GM18507 (cell line): ENCODE data around the gene KLK8.

Experiments used
- DNase-seq: peaks from one replicate; pipeline ENCODE4 v3.0.0; 2011; ENCODE audit warnings: low read depth; ENCODE audit not compliant: insufficient read length; ENCODE audit errors: extremely low spot score
- FAIRE-seq: peaks from 2 replicates; lab custom pipeline; 2011; peaks lifted over from hg19 to GRCh38; lab: Jason Lieb, UNC

The KLK8 gene, protein sequence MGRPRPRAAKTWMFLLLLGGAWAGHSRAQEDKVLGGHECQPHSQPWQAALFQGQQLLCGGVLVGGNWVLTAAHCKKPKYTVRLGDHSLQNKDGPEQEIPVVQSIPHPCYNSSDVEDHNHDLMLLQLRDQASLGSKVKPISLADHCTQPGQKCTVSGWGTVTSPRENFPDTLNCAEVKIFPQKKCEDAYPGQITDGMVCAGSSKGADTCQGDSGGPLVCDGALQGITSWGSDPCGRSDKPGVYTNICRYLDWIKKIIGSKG

DNA sequence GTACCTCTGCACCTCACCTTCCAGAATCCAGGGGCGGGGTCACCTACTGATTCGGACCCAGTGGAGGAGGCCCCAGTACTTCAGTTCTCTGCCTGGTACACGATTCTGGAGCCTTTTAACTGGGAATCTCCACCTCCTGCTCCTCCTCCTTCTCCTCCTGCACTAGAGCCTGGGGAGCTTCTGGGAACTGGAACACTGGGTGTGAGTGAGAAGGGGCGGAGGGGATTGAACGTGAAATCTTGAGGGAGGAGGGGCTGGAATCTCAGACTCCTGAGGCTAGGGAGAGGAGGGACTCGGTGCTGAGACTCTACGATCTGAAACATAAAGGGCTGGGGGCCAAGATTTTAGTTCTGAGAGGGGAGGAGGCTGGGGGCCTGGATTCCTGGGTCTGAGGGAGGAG is at the start of gene KLK8:
TSS of gene KLK8 (minus strand) at position 90 of the 400 bp plus-strand sequence. CDS start 437 bp downstream, outside the sequence.
- no peak for FAIRE-seq

DNA sequence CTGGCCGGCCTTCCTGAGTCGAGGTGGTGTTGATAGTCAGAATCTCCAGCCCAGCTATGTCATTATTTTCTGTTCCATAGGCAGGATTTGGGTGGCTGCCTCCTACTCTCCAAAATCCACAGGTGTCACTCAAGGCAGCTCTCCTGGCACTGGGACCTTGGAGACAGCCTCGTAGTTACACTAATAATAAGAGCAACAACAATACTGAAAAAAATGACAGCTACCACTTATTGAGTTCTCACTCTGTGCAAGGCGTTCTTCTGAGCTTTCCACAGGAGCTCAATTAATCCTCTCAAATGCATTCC is 45.6 kb upstream of the KLK8 start:
- DNase-seq (no peak), FAIRE-seq (no peak)

More for the DNA sequence above, at the start of gene KLK8:
- DNase-seq, result no peak

DNA sequence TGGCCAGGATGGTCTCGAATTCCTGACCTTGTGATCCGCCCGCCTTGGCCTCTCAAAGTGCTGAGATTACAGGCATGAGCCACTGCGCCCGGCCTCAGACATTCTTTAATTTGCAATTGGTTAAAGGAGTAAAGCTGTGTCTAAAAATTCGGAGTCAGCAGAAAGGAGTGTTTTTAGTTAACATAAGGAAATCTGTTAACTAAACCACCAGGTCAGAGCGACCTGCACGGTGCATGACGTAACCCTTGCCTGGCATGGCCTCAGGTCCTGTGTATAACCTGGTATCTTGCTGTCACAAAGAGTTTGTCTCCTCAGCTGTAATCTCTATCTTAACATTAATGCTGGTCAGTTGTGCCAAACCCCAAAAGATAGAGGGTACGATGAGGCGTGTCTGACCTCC is 42.9 kb upstream of the KLK8 start:
- no peak for FAIRE-seq
- no peak for DNase-seq

DNA sequence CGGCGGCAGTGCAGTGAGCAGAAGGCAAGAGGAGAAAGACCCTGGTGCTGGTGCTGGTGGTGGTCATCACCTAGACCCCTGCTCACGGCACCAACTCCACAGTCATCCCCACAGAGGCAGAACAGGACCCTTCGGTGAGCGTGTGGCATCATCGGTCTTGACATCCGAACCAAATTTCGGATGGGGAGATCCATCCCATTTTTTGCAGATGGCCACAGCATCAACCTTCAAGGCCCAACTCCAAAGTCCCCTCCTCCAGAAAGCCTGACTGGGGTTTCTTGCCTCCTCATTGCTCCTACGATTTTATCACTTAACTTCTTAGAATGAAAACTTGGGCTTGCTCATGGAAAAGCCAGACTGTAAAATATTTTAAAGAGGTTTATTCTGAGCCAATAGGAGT is 42.1 kb upstream of the KLK8 start:
- FAIRE-seq, result no peak
- DNase-seq, result no peak

DNA sequence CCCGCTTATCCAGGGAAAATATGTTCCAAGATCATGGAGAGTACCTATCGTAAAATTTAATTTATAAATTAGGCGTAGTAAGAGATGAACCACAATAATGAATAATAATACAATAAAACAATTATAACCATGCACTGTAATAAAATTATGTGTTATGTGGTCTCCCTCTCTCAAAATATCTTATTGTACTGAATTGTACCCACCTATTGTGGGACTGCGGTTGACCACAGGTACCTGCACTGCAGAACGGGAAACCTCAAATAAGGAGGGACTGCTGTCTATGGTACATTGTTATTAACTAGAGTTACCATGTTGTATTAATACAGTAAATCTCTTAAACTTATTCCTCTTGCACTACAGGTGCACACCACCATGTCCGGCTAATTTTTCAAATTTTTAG is 38.7 kb upstream of the KLK8 start:
- FAIRE-seq, result no peak

DNA sequence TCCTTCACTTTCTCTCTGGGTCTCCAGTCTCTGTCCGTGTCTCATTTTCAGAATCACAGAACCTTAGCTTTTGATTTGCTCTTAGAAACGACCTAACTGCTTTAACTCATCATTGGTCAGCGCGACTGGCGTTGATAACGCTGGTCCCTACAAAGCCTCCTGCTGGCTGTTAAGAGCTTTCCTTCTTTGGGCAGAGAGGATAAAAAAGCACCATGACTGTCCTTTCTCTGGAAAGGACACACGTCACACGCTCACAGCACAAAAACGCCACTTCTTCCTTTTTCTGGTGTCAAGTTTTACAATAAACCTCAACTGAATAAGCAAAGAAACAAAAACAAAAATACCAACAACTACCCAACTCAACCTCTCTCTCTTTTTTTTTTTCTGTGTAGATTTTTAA is 35.1 kb upstream of the KLK8 start:
- no peak for FAIRE-seq
- no peak for DNase-seq

More for the DNA sequence above, 38.7 kb upstream of the KLK8 start:
- no peak for DNase-seq

DNA sequence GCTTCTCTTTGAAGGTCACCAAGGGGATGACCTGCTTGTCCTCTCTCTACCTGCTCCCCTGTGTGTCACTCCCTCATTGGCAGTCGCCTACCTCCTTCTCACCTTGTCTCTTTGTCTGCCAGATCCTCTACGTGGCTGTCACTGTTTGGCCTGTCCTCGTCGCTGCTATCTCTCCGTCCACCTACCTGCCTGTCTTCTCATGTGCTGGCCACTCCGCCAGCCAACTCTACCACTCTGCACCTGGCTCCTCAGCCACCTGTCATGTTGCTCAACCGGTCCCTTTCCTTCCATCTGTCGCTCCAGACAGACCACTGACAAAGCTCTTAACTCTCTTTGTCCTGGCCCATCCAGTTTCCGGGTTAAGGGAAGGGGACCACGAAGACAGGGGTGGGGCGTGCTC is 33.3 kb upstream of the KLK8 start, which contains the start of gene KLK12:
TSS of gene KLK12 (minus strand) at position 299 of the 400 bp plus-strand sequence. CDS start 381 bp downstream, outside the sequence.
- FAIRE-seq (no peak), DNase-seq (no peak)

DNA sequence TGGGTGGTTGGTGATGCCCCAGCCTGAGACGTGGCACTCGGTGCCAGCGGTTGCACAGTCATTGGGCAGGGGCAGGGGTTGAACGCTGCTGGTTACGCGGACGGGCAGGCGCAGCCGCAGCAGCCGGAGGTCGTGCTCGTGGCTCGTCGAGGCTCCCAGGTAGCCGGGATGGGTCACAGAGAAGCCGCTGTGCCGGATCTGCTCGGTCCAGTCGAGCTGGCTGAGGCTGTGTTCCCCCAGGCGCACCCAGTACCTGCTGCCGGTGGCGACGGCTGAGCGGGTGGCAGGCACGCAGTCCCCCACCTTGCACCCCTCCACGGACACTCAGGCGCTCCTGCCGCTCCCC is 30.4 kb upstream of the KLK8 start:
- FAIRE-seq, result no peak
- DNase-seq, result no peak

DNA sequence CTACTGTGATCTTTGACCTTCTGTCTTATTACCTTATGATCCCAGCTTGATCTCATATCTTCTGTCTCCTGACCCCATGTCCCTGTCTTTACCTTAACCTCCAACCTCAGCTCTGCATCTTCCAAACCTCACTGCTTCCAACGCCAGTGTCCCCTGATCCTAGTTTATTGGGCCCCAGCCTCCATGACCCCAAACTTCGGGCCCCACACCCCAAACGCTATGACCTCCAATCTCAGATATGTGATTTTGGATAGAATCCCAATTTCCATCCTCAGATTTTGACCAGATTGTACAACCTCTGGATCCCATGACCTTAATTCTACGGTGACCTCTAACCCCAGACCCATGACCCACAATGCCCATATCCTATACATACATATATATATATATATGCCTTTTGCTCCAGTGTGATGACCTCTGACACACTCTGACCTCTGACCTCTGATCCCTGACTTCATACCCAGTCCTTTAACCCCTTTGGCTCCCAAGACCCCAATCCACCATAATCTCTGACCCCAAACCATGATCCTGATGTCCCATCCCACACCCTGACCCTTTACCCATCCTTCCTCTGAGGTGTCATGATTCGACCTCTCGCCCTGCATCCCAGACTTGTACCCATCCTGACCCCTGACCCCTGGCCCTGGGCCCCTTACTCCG is 29.9 kb upstream of the KLK8 start:
- no peak for FAIRE-seq

DNA sequence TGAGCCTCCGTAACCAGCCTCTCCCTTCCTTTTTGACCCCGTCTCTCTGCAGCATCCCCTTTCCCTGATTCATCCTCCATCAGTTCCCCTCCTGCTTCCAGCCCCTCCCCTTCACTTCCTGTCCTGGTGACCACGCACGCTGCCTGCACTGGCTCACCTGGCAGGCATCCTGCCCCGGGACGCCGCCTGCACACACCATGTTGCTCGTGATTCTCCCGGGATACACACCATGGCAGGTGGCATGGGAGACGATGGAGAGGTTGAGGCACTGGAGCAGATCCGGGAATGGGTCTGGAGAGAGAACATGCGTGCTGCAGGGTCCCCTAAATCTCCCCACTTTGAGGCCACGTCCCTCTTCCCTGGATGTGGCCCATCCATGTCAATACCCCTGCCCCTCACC is 29.2 kb upstream of the KLK8 start:
- FAIRE-seq, result no peak
- DNase-seq, result no peak

More for the DNA sequence above, 29.9 kb upstream of the KLK8 start:
- DNase-seq, result no peak

DNA sequence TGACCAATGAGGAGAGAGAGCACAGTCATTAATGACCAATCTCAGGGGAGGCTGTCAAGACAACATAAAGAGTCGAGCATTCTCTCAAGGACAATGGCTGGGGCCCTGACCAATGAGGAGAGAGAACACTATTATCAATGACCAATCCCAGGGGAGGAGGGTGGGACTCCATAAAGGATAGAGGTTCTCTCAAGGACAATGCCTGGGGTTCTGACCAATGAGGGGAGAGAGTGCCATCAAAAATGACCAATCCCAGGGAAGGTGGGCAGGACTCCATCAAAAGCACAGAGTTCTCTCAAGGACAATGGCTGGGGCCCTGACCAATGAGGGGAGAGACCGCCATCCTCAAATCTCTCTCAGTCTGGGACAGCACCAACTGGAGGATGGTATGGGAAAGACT is 28.3 kb upstream of the KLK8 start:
- no peak for DNase-seq
- no peak for FAIRE-seq

DNA sequence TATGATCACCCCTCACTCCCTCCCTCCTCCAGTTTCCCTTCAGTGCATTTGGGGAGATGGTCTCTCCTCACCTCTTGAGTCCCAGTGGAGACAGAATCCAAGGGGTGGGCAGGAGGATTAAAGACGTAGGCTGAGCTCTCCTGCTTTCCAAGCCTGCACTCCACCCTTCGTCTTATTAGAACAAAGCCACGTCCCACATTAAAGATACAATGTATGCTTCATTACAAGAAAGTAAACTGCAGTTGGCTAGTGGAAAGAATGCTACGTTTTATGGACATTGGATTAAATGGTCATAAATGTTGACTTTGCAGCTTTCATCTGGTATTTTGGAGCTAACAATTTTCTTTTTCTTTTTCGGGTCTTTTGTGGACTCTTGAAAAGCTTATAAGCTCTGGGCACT is 26.5 kb upstream of the KLK8 start:
- FAIRE-seq (no peak), DNase-seq (no peak)

DNA sequence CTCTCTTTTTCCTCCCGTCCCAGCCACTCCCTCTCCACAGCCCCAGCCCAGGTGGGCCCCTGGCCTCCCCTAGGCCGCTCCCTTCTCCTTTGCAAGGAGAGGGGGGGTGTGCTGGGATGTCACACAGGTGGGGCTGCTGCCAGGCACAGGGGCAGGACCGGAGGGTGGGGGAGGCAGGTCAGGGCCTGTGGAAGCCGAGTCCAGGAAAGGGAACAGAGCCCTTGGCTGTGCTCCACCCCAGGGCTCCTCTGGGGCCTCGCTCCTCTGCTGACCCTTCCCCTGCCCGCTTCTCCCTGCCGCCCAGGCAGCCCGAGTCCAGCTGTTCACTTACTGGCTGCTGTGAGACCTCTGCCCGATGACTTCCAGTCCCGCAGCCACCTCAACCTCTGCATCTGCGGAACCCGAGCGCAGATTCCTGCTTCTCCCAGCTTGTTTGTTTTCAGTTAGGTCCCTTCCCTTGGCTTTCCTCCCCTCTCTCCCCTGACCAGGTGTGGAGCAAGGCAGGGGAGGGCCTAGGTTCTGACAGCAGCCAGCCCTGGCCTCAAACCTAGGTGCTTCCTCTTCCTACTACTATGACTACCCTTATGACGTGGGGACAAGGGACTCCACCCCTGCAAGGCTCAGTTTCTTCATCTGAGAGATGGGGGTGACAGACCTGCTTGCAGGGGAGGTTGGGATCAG is 25.9 kb upstream of the KLK8 start:
- FAIRE-seq (no peak), DNase-seq (no peak)

DNA sequence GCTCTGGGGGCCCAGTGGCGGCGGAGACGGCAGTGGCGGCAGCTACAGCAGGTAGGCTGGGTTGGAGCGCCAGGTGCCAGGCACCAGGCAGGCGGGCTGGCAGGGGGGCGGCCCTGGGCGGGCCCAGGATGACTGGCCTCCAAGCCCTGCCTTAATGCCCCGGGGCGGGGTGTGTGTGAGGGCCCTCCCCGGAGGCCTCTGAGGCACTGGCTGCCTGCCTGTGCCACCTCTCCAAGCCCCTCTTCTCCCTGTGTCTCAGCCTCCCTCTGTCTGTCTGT is 25.1 kb upstream of the KLK8 start, which contains the start of gene KLK11:
TSS of gene KLK11 (minus strand) at position 63 of the 278 bp plus-strand sequence. CDS start 985 bp downstream, outside the sequence.
- FAIRE-seq (no peak), DNase-seq (no peak)

DNA sequence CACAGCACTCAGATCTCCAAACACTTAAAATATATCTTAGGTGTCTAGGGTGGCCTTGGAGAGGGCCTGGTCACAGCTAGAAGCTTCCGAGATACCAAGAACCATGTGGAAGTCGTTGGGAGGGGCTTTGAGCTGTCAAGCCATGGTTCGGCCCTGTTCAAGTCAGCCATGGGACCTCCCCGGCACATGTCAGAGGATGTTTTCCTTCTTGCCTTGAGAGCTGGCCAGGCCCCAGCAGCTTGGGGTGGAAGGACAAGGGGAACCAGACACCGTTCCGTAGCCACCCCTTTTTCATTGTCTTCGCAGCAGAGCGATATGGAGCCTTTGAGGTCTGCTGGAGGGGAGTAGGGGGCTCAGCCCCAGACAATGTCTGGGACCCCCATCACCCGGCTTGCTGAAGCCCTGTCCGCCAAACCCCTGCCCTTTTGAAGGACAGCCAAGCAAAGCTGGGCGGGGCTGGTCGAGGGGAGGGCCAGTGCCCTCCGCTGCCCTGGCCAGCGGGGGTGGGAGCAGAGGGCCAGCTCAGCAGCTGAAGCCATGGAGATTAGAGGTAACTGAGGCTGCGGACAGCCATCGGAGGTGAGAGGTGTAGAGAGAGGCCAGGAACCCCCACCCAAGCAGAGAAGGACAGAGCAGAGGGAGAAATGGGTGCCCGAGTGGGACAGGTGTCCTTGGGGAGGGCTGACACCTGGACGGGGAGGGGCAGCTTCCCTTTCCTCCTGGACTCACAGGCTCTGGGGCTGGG is 24.6 kb upstream of the KLK8 start:
- DNase-seq, result no peak
- FAIRE-seq, result no peak

DNA sequence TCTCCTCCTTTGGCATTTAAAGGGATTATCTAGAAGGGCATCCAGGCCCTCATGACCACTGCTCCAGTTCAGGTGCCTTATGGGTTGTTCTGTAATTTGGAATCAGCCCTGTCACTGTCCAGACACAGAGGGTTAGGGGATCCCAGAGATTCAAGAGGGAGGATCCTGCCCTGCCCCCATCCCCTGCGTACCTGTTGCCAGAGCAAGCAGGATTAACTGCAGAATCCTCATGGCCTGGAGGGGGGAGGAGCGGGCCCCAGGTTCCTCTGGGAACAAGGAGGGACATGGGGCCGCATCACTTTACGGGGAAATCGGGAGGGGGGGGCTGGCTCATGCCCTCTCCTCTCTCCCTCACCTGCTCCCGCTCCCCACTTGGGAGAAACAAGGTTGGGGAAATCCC is 24.0 kb upstream of the KLK8 start:
- FAIRE-seq, result no peak
- no peak for DNase-seq

DNA sequence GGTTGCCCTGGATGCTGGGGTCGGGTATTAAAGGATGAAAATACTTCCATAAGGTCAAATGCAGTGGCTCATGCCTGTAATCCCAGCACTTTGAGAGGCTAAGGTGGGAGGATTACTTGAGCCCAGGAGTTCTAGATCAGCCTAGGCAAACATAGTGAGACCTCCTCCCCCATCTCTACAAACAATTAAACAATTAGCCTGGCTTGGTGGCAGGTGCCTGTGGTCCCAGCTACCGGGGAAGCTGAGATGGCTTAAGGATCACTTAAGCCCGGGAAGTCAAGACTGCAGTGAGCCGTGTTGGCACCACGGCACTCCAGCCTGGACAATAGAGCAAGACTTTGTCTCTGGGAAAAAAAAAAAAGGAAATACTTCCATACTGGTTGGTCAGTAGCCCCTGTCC is 23.5 kb upstream of the KLK8 start:
- DNase-seq (no peak), FAIRE-seq (no peak)

DNA sequence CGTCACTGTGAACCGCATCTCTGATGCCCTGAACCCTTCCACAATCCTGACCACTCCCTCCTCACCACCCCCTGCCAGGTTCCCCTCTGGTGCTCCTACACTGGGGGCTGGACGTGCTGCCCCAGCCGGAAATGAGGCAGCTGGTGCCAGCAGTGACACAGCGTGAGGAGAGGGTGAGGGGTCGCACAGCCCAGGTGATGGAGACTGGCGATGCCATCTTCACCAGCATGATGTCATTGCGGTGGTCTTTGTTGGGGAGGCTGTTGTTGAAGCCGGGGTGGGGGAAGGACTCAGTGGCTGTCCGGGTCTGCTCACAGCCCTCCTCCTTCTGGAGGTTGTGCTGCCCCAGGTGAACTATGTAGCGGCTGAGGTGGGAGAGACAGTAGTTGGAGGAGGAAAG is 22.5 kb upstream of the KLK8 start:
- DNase-seq (no peak), FAIRE-seq (no peak)

DNA sequence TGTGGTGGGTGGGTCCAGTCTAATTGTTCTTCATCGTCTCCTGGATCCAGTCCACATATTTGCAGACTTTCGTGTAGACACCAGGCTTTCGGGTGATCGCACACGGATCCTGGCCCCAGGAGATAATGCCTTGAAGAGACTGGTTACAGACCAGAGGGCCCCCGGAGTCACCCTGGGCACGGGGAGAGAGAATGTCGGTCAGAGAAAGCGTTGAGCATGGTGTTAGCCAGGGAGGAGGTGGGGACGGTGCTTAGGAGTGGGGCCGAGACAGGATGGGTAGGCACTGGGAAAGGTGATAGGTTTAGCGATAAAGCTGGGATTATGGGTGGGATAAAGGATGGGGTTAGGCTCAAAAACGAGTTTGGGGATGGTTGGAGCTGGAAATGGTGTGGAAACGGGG is 21.1 kb upstream of the KLK8 start:
- no peak for FAIRE-seq

DNA sequence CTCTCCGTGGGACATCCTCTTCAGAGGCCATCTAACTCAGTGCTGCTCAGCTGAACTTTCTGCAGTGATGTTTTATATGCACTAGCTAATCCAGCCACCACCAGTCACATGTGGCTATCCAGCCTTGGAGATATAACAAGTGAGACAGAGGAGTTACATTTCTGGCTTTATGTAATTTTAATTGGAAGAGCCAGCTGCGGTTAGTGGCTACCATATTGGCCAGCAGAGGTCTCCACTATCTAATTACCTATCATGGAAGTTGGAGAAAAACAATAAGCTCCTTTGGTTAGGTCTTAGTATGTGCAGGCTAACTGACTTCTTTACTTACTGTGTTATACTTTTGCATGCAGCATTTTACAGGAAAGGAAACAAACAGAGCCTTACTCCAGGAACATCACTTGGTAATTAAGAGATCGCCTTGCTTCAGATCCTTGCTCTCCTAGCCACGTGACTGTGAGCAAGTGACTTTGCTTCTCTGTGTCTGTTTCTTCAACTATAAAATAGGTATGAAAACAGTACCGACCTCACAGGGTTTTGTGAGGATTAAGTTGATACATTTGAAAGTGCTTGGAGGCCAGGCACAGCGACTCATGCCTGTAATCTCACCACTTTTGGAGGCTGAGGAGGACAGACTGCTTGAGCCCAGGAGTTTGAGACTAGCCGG is 19.7 kb upstream of the KLK8 start:
- FAIRE-seq, result peak; percentile 56
- DNase-seq, result no peak

More for the DNA sequence above, 21.1 kb upstream of the KLK8 start:
- DNase-seq, result no peak
